K562 treated with DMSO at 1 percent for 24 hours (cell line): ENCODE results near the gene AZIN2. TPM values are rescaled to one million over a fixed set of nuclear protein-coding genes. Genes with fewer than 3 reads are reported as not detected.

Experiments used
- total RNA-seq: library from RNA; unstranded; fragments of 300-600 nt; gene quantifications from 2 replicates; pipeline ENCODE4 v1.2.3, GENCODE V29; 2022; ENCODE audit warnings: low read depth; ENCODE audit not compliant: insufficient read depth

The AZIN2 gene
- total RNA-seq, result 1.7 and 2.6 TPM in 2 replicates

DNA sequence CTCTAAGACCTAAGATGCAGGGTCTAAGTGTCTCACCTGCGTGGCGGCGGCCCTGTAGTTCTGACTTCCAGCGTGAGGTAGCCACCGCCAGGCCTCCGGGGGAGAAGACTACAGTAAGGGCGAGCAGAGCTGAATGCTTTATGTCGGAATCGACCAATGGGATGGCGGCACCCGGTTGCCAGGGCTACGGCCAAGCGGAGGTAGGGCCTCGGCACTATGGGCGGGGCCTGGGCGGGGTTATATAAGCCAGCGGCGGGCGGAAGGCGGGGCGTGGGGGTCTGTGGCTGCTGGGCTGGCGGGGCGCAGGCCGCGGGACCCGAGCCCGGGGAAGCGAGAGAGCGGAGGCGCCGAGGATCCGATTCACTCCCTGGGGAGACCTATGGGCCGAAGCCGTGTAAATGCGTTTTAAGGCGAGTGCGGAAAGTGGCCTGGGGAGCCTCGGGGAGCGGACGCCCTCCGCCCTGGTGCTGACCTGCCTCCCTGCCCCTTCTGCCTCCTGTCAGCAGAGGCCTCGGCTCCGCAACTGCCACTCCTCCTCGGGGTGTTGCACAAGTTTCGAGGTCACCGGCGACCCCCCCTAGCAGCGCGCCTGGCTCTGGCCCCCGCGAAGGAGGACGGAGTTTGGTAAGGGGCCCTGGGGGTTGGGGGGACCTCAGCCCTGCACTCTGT lies at the start of gene AZIN2:
AZIN2 (plus strand) TSS at position 269 of the 669 bp plus-strand sequence. CDS start 1,097 bp downstream, outside the sequence.

GRCh38 chr1:33036526-33037503 lies 44.1 kb upstream of the AZIN2 start, which contains the start of gene AK2:
Gene AK2 (minus strand): TSS chr1:33036883. CDS start chr1:33036828, 55 bp downstream.

Other genes with a start within 250 kb of the AZIN2 start
- not detected in 2 replicates for gene FNDC5, start 210.2 kb upstream of the AZIN2 start, total RNA-seq
- not detected in 2 replicates for gene HPCA, start 194.7 kb upstream of the AZIN2 start, total RNA-seq
- 54.7 and 78.5 TPM in 2 replicates for gene TMEM54, start 179.8 kb upstream of the AZIN2 start, total RNA-seq
- gene RNF19B, start 116.3 kb upstream of the AZIN2 start, total RNA-seq, result 33.2 and 34.7 TPM in 2 replicates
- 175 and 184 TPM in 2 replicates for gene AK2, start 44.3 kb upstream of the AZIN2 start, total RNA-seq
- gene TRIM62, start 100.9 kb downstream of the AZIN2 start, total RNA-seq, result 9.3 and 9.5 TPM in 2 replicates
- 3.1 and 4.9 TPM in 2 replicates for gene ZNF362, start 175.3 kb downstream of the AZIN2 start, total RNA-seq
- gene A3GALT2, start 239.9 kb downstream of the AZIN2 start, total RNA-seq, result not detected in 2 replicates